ENCODE results near the gene TELO2. TPM values are rescaled to one million over a fixed set of nuclear protein-coding genes. Genes with fewer than 3 reads are reported as not detected.
"Not testable (repeated sequence)": the region's sequence is repeated elsewhere in the genome, so short reads cannot be mapped to it uniquely, and the experiment has no call there.

The TELO2 gene
- total RNA-seq, 1 experiment from 2014 or later, result 16.6 TPM

- no peak for DNase-seq (ENCODE audit: low read depth)
Measured at GRCh38 chr16:1457489-1458245, 35.5 kb upstream of the TELO2 start.

- no peak for DNase-seq (ENCODE audit: low read depth)
Measured at GRCh38 chr16:1458336-1458976, 34.7 kb upstream of the TELO2 start.

GRCh38 chr16:1458977-1459341 lies 34.2 kb upstream of the TELO2 start:
- DNase-seq (ENCODE audit: low read depth), result no peak

- DNase-seq (ENCODE audit: low read depth), result no peak
Measured at GRCh38 chr16:1459967-1460366, 33.2 kb upstream of the TELO2 start.

GRCh38 chr16:1460602-1461138 lies 32.5 kb upstream of the TELO2 start:
- DNase-seq (ENCODE audit: low read depth), result no peak

GRCh38 chr16:1461146-1461545 lies 32.0 kb upstream of the TELO2 start:
- no peak for DNase-seq (ENCODE audit: low read depth)

GRCh38 chr16:1464196-1464893 lies 28.8 kb upstream of the TELO2 start:
- no peak for DNase-seq (ENCODE audit: low read depth)

GRCh38 chr16:1464894-1465566 lies 28.1 kb upstream of the TELO2 start:
- no peak for DNase-seq (ENCODE audit: low read depth)

- no peak for DNase-seq (ENCODE audit: low read depth)
Measured at GRCh38 chr16:1465567-1465915, 27.6 kb upstream of the TELO2 start.

- no peak for DNase-seq (ENCODE audit: low read depth)
Measured at GRCh38 chr16:1466054-1466453, 27.1 kb upstream of the TELO2 start.

GRCh38 chr16:1466968-1467521 lies 26.1 kb upstream of the TELO2 start:
- DNase-seq (ENCODE audit: low read depth), result peak; percentile 12

GRCh38 chr16:1468426-1468810 lies 24.7 kb upstream of the TELO2 start:
- DNase-seq (ENCODE audit: low read depth), result no peak

GRCh38 chr16:1469141-1469540 lies 24.0 kb upstream of the TELO2 start:
- not testable (repeated sequence) for DNase-seq (ENCODE audit: low read depth)

- no peak for DNase-seq (ENCODE audit: low read depth)
Measured at GRCh38 chr16:1469693-1470201, 23.4 kb upstream of the TELO2 start.

- no peak for DNase-seq (ENCODE audit: low read depth)
Measured at GRCh38 chr16:1470481-1471251, 22.5 kb upstream of the TELO2 start.

GRCh38 chr16:1471569-1472194 lies 21.5 kb upstream of the TELO2 start:
- DNase-seq (ENCODE audit: low read depth), result no peak

GRCh38 chr16:1472974-1473373 lies 20.2 kb upstream of the TELO2 start:
- no peak for DNase-seq (ENCODE audit: low read depth)

- DNase-seq (ENCODE audit: low read depth), result no peak
Measured at GRCh38 chr16:1474082-1474795, 18.9 kb upstream of the TELO2 start.

- DNase-seq (ENCODE audit: low read depth), result peak; percentile 80
Measured at GRCh38 chr16:1474796-1475551, 18.2 kb upstream of the TELO2 start, which contains the start of gene CLCN7. TSS of gene CLCN7 (minus strand) at chr16:1475028. CDS start at chr16:1474974, 54 bp downstream.

Data from M059J (cell line).